ENCODE data around the gene SYNGR1.

Gene SYNGR1

DNA sequence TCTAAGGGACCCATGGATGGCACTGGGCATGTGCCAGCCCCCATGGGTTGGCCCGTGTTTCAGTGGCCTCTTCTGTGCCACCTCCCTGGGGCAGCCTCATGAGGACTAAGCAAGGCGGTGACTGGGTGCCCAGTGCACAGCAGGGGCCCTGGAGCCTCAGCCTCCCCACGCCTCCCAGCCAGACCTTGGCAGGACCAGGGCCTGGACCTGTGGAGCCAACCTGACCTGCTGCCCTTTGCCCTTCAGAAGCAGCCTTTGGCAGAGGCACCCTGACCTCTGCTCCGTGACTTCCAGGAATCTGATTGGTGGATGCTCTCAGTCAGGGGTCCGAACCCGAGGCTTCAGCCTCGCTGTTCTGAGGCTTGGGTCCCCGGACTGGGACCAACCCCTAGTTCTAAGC is 25.0 kb downstream of the SYNGR1 start:
- no peak for DNase-seq

DNA sequence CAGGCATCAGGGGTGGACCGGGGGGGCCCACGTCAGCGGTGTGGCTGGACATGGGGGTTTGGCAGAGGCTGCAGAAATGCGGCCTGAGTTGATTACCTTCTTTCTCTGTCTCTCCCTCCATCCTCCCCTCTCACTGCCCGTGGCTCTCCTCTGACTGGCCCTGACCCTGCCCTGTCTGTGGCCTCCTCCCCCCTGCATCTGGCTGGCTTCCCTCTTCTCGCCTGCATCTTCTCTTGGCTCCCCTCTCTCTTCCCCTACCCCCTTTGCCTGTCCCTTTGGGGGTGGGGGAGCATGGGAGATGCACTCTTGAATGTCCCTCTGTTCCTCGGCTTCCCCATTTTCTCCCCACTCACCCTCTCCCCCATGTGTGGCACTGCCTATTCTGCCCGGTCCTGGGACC is 25.9 kb downstream of the SYNGR1 start:
- no peak for DNase-seq

DNA sequence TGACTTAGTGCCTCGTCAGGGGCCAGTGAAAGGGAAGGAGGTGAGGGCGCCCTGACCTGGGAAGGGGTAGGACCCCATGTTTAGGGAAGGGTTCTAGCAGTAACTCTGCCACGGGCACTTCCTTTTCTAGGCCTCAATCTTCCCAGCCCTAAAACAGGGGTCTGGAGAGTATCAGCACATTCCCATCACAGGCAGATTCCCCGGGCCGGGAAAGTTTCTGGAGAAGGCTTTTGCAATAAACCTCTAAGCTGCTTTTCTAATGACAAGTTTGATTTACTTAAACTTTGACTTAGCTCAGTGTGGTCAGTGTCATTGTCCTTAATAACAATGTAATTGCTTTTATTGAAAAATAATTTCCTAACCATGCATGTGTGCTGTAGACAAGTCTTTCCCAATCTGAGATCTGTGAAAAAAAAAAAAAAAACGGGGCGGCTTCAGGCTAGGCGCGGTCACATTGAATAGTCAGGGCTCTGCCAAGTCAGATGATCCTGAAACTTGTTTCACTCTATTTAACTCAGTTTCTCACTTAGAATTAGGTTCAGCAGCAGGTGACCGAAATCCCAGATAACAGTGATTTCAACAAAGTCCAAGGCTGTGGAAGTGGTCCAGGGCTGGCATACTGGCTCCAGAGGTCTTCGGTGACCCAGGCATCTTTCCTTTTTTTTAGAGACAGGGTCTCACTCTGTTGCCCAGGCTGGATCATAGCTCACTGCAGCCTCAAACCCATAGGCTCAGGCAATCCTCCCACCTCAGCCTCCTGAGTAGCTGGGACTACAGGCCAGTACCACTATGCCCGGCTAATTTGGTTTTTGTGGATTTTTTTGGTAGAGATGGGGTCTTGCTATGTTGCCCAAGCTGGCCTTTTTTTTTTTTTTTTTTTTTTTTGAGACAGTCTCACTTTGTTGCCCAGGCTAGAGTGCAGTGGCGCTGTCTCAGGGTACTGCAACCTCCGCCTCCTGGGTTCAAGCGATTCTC is 30.3 kb downstream of the SYNGR1 start:
- no peak for DNase-seq

DNA sequence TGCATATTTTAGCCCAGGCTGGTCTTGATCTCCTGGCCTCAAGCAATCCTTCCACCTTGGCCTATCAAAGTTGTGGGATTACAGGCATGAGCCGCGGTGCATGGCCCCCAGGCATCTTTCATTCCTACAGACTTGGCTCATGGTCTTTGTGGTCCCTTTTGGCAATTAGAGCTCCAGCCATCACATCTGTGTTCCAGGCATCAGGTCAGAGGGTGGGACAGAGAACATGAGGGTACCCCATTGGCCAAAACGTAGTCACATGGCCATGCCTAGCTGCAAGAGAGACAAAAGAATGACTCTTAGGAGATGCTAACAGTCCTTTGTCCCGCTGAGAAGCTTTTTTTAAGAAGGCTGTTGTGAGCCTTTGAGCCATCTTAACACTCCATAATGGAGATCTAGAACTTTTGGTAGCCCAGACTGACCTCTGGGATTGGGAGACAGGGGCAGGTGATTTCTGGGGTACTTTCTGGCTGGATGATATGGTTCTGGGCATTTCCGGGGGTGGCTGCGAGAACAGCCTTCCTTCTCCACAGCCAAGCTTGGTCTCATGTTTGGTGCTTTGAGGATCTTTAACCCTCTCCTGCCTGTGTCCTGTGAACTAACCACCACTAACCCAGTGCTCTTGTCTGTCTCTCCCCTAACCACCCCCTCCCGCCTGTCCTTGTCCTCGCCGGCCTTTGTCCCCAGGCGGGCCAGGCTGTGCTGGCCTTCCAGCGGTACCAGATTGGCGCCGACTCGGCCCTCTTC is 31.4 kb downstream of the SYNGR1 start:
- no peak for DNase-seq

DNA sequence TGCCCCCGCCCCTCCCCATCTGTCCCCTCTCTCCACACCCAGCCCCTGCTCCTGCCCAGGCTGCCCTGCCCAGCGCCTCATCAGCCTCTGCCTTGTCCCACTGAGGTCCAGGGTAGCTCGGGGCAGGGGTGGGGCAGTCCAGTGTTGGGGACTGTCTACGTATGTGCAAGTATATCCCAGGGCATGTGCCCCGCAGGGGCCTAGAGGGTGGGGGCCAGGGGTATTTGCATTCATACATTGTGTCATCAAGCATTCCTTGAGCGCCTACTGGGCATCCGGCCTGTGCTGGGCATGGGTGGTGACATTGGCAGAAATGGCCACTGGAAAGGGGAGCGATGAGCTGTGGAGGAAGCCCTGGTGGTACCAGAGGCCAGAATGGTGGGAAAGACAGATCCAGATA is 32.1 kb downstream of the SYNGR1 start:
- DNase-seq, result no peak

DNA sequence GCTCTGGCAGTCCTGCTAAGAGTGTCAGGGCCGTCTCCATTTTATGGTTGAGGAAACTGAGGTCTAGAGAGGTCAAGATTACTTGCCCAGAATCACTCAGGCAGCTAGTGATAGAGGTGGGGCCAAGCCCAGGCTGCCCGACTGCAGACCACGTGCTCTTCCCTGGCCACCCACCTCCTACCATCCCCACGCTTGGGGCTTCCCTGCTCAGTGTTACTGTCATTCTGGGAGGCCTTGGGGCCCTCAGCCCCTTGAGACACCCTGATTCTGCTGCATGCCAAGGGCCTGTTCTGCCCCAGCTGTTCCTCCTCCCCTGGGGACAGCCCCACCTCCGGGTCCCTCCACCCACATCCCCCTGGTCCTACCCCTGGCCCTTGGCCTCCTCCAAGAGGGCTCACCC is 32.6 kb downstream of the SYNGR1 start:
- no peak for DNase-seq

DNA sequence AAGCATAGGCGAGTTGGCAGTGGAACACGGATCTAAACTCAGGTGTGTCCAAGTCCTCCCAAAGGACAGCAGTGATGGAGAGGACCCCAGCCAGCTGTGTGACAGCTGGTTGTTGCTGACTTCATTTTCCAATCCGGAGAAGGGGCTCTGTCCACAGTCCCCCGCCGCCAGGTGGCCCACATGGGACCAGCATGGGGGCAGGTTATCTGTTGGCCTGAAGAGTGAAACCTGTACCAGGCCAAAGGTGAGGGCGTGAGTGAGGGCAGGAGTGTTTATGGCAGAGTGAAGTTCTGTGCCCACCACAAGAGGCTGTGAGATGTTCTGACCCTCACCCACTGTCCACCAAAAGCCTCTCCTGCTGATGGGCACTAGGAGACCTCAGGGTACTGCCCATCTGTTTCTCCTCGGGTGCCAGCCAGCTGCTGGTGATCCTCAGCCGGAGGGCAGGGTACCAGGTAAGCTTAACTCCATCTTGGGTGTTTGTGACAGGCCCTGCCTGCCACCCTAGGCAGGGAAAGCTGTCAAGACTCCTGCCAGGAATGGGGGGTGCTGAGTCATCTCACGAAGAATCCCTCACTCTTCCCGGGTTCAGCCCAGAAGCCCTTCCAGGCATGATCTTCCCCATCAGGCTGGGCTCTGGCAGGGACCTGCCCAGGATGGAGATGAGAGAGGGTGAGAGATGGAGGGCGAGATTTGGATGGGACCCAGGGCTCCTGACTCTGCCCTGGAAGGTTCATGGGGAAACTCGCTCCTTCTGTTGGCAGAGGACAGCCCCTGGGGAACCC is 34.2 kb downstream of the SYNGR1 start:
- no peak for DNase-seq

DNA sequence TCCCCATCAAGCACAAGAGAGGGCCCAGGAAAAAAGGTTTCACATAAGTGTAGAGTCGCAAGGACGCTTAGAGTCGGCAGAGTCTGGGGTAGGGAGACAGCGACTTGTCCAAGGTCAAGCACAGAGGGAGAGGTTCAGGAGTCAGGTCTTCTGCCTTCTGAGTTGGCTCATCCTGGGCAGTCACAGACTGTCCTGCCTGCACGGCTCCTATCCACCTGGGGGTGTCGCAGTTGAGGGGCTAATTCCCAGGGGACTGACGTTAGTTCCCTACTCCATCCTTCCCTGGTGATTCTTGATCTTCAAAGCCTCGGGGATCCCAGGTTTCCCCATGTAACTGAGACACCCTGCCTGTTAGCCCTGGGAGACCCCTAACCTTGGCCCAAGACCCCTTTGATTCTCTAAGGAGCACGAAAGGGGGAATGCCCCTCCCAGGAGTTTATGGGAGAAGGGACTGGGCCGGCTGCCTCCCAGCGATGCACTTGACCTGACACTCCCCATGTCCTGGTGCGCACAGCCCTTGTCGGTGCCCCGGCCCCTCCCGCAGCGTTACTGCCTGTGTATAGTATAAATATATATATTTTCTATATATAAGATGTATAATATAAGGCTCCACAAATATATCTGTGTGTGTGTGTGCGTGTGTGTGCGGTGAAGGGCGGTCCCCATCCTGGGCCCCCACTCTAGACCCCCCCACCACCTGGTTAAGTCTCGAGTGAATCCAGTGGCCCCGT is 35.1 kb downstream of the SYNGR1 start:
- no peak for DNase-seq

DNA sequence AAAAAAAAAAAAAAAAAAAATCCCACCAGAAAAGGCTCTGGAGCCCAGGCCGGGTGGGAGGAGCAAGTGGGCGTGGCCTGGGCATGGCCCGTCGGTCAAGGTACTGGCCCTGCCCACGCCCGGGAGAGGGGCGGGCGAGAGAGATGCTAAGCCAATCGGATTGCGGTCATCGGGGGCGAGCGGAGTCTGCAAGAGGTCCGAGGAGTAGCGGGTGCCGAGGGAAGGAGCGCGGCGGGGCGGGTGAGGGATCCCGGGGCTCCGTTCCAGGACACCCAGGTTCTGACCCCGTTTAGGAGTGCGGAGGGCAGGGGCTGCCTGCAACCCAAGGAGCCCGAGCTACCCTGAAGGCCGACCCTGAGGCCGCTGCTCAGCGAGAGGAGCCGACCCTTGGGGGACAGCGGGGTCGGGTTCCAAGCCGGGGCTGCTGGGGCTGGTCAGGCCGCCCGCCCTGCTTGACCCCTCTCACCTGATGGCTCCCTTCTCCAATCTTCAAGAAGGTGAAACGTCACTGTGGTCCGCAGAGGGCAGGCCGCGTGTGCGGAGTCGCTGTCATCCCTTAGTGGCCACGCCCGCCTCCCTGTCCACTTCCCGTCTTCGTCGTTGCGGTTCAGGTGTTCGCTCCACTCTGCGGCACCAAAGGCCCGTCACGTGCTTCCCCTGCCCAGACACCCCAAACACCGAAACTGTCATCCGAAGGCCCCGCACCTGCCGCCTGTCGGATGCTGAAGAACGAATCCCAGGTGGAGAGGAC is 38.6 kb downstream of the SYNGR1 start:
- DNase-seq, result peak; percentile 14

DNA sequence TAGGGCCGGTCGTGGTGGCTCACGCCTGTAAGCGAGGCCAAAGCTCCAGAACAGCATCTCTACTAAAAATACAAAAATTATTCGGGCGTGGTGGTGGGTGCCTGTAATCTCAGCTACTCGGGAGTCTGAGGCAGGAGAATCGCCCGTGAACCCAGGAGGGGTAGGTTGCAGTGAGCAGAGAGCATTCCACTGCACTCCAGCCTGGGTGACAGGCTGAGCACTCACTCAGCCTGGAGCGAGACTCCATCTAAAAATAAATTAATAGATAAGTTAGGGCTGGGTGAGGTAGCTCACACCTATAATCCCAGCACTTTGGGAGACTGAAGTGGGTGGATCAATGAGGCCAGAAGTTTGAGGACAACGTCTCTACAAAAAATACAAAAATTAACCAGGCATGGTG is 39.6 kb downstream of the SYNGR1 start:
- no peak for DNase-seq

DNA sequence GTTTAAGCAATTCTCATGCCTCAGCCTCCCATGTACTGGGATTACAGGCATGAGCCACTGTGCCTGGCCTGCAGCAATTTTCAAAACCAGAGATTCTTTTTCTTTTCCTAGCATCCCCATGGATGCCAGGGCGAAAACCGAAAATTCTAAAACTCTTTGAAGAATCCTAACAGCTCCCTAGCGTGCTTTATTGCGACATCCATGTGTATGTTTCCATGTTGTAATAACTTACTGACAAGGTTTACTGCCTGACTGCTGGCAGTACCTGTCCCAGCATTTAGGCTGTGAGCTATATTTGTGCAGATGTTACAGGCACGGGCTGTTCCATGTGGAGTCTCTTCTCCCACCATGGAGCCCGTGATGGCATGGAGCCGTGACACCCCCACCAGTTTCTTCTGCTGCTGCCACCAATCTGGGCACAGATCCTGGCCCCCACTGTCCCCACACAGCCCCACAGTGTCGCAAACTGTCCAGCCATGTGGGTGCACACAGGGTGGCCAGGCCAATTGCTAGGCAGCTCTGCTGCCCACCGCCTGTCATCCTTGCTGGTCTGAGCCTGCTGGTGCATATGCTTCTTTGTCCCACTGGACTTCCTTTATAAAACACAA is 42.7 kb downstream of the SYNGR1 start:
- DNase-seq, result no peak

DNA sequence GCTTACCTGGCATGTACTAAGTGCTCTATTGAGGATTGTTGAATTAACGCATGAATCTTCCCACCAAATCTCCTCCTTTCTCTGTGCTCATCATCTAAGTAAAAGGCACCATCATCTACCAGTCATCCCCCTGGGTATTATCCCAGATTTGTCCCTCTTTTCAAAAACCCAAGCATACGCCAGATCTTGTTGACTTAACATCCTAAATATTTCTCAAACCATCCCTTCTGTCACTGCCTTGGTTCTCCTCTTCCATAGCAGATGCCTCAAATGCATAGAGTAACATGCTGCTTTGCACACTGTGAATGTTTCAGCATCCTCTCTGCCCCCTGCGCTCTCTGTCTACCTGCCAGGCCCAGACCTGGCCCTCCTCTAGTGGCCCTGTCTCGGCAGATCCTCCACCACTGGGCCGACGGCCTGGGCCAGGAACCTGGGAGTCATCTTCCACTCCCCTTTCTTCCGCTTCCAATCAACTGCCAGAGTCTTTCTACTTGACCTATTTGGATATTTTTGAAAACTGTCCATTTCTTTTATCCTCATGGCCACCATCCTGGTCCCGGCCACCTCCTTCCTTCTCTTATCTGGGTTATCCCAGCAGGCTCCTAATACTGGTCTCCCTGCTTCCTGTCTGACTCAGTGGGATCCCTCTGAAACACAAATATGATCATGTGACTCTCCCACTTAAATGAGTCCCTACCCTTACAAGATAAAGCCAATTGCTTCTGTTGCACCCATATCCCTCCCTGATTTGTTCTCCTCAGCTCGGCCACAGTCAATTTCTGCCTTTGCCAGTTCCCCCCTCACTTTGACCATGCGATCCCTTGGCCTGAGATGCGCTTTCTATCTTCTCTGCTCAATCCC is 46.4 kb downstream of the SYNGR1 start:
- DNase-seq, result no peak

DNA sequence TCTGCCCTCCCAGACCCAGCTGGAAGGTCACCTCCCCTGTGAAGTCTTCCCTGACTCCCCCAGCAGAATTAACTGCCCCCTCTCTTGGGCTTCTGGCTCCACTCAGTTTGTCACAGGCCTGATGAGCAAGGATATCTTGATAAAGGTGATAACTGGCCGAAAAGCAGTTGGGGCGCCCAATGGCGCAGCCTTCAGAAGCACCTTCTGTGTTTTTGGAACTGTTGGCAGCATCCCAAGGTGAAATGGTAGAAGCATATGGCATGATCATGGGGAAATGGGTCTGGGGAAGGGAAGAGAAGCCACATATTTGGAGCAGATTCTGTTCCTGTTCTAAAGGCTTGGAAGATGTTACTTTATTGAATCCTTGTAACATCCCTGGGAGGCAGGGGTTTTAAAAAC is 47.0 kb downstream of the SYNGR1 start:
- DNase-seq, result no peak

DNA sequence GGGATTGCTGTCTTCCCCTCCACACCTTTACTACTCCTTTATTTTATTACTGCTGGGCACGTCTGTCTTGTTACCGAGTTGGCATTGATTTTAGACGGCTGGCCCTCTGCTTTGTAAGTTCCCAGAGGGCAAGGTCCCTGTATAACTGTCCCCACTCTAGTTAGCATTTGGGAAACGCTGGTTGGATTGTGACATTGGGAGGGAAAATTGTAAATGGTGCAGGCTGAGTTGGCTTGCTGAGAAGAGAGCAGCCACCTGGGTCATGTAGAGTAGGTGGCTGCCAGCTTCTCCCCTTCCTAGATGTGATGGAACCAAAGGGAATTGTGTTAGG is 51.5 kb downstream of the SYNGR1 start:
- no peak for DNase-seq

DNA sequence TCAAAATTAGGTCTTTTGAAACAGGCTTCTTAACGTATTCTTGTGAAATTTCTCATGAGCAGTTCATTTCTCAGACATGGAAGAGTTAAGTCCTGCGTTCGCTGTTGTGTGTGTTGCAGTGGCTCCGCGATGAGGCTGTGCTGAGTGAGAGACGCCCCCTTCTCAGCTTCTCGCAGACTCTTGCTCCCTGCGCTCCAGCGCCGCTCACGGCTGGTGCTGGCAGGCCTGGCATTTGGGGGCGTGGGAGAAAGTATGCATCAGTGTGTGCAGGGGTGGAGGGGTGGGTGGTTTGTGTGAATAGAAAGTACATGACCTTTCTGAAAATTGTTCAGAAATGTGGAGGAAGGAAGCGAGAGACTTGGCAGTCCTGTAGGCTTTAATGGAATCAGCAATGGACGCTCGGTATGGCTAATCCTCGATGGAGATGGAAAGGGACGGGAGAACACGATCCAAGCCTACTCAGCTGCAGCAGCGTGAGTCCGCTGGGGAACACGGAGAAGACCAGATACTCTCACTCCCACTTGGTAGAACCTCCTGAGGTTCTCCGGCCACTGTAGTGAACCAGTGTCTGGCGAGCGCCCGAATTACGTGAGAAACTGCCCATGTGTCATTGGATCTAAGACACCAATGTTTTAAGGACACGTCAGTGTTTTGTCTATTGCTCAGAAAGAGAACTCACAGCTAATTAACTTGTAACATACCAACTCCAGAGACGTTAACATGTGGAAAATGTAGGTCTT is 55.7 kb downstream of the SYNGR1 start:
- no peak for DNase-seq

DNA sequence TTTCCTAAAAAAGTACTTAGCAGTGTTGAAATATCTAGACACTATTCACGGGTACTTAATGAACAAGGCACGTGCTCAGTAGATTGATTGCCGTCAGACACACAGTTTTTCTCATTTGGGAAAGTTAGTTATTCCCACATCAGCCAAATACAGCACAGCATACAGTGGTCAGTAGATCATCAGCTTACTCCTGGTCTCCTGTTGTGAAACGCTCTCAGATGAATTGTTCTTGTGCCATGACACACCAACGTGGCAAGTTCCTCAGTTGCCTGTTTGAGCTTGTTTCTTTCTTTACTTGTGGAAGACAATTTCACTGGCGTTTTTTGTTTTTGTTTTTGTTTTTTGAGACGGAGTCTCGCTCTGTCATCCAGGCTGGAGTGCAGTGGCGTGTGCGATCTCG is 58.4 kb downstream of the SYNGR1 start:
- DNase-seq, result no peak

DNA sequence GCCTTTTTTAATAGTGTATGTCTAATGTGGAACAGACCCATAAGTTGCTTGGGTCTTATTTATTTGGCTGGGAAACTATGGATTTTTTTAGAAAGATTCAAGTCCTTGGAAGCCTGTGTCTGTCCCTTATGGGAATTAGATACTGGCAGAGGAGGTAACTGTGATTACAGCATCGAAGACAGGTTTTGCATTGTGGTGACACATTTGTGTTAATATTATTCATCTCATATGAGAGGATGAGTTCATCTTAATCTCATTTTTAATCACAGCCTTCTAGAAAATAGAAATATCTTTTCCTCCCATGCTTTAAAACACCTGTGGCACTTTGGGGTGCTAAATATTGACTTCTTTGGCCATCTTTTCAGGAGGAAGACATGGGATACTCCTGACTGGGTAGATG is 59.0 kb downstream of the SYNGR1 start:
- no peak for DNase-seq

DNA sequence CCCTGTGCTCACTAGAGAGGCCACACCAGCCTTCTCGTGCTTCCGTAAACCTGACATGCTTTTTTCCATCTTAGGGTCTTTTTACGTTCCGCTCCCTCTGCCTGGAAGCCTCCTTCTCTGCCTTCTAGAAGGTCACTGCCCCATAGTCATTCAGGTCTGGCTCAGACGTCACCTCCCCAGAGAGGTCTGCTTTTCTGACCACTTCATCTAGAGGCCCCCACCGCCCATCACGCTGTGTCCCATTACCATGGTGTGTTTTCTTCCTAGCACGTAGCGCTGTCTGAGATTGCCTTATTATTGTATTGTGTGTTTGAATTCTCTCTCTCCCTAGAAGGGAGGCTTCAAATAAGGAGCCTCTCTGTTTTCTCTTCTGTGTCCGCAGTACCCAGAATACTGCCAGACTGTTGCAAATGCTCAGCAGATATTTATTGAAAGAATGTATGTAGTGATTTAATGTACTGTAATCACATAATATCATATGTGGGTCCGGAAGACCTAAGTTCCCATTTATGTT is 59.8 kb downstream of the SYNGR1 start:
- DNase-seq, result no peak

DNA sequence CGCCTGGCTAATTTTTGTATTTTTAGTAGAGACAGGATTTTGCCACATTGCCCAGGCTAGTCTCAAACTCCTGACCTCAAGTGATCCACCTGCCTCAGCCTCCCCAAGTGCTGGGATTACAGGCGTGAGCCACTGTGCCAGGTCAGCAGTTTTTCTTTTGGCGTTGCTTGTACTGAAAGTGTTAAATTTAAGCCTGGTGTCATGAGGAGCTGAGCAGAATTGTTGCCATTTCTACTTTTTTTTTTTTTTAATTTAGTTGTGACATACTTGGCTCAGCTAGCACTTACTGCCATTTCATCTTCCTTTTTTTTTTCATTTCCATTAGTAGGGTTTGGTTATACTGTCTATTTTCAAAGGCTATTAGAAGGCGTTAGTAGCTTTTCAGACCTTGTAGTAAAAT is 60.5 kb downstream of the SYNGR1 start:
- no peak for DNase-seq
